GM23338 (cell line): ENCODE results near the gene TNFRSF1A.

Experiments
- CREB1 ChIP-seq: fragments of 250-450 bp; sonication (Bioruptor Pico); IDR thresholded peaks from 2 replicates; pipeline ENCODE4 v1.5.0; 2020; ENCODE audit warnings: low read depth, mild to moderate bottlenecking, moderate library complexity
- CTCF ChIP-seq, 2 experiments: fragments of 200-600 bp in 1 of 2; sonication (generic) in 1 of 2; conservative IDR thresholded peaks; 2 replicates each; pipeline versions ENCODE4 v1.5.1 to v1.6.1; 2016 to 2017; ENCODE audit warnings: antibody characterized with exemption in 2 of 2, low read depth in 2 of 2, mild to moderate bottlenecking in 2 of 2, moderate library complexity in 1 of 2
- ETS1 ChIP-seq: IDR thresholded peaks from 2 replicates; pipeline ENCODE4 v1.6.1; 2016; ENCODE audit warnings: antibody characterized with exemption
- EZH2 ChIP-seq: fragments of 200-600 bp; sonication (generic); IDR thresholded peaks from one replicate; pipeline ENCODE4 v1.8.0; 2017; ENCODE audit warnings: antibody characterized with exemption, mild to moderate bottlenecking, low read depth; ENCODE audit not compliant: unreplicated experiment
- EZH2phosphoT487 ChIP-seq: fragments of 200-600 bp; sonication (generic); IDR thresholded peaks from one replicate; pipeline ENCODE4 v1.8.1; 2018; ENCODE audit warnings: antibody characterized with exemption; ENCODE audit not compliant: unreplicated experiment
- JUNB ChIP-seq: IDR thresholded peaks from one replicate; pipeline ENCODE4 v1.6.1; 2016; ENCODE audit warnings: antibody characterized with exemption; ENCODE audit not compliant: unreplicated experiment
- NANOG ChIP-seq: IDR thresholded peaks from 2 replicates; pipeline ENCODE4 v1.6.1; 2016; ENCODE audit warnings: antibody characterized with exemption, borderline replicate concordance
- POLR2AphosphoS5 ChIP-seq: IDR thresholded peaks from 2 replicates; pipeline ENCODE4 v1.6.1; 2016; ENCODE audit warnings: antibody characterized with exemption, low read depth
- REST ChIP-seq: IDR thresholded peaks from one replicate; pipeline ENCODE4 v1.6.1; 2018; ENCODE audit warnings: antibody characterized with exemption; ENCODE audit not compliant: unreplicated experiment
- ZNF114 ChIP-seq: fragments of 250-450 bp; sonication (Bioruptor Pico); IDR thresholded peaks from 2 replicates; pipeline ENCODE4 v1.5.0; 2020; ENCODE audit warnings: mild to moderate bottlenecking, moderate library complexity
- ZNF331 ChIP-seq: fragments of 250-450 bp; sonication (Bioruptor Pico); IDR thresholded peaks from 2 replicates; pipeline ENCODE4 v1.5.0; 2020; ENCODE audit warnings: low read depth, mild to moderate bottlenecking, moderate library complexity

GRCh38 chr12:6327229-6328041 lies 14.4 kb downstream of the TNFRSF1A start:
- TF ChIP-seq CTCF (conservative IDR thresholded peaks at IDR 0.05; ENCODE audit: low read depth in 2 of 2) (no peak), REST (no peak), ZNF114 (CRISPR knock-in tag) (no peak), EZH2 (no peak), JUNB (no peak), POLR2AphosphoS5 (peak; percentile 11; the same call in 1 of the 2 replicates), NANOG (no peak), EZH2phosphoT487 (no peak), ZNF331 (CRISPR knock-in tag) (no peak), CREB1 (CRISPR knock-in tag) (no peak), ETS1 (no peak)
